Hepatocyte (in vitro differentiated cells): ENCODE results near the gene NUAK1. TPM values are rescaled to one million over a fixed set of nuclear protein-coding genes. Genes with fewer than 3 reads are reported as not detected.

Source experiments
- DNase-seq: peaks from one replicate; pipeline ENCODE4 v3.0.0-alpha.2; 2016; ENCODE audit warnings: low spot score
- H2AFZ ChIP-seq: fragments of 200-600 bp; sonication (generic); 2 replicates; pipeline ENCODE4 v1.6.0; 2016; ENCODE audit warnings: antibody characterized with exemption, mild to moderate bottlenecking
- H3K27ac ChIP-seq: fragments of 200-600 bp; sonication (generic); 2 replicates; pipeline ENCODE4 v1.5.1; 2016; ENCODE audit warnings: mild to moderate bottlenecking
- H3K27me3 ChIP-seq: fragments of 200-600 bp; sonication (generic); 2 replicates; pipeline ENCODE4 v1.6.1; 2016
- H3K36me3 ChIP-seq: fragments of 200-600 bp; sonication (generic); replicated peaks from 2 replicates; pipeline ENCODE4 v1.5.1; 2016; ENCODE audit warnings: low read depth; ENCODE audit not compliant: insufficient read depth
- H3K4me1 ChIP-seq: fragments of 200-600 bp; sonication (generic); 2 replicates; pipeline ENCODE4 v1.5.1; 2016; ENCODE audit warnings: mild to moderate bottlenecking, moderate library complexity; ENCODE audit not compliant: insufficient read depth
- H3K4me2 ChIP-seq: fragments of 200-600 bp; sonication (generic); 2 replicates; pipeline ENCODE4 v1.6.0; 2016
- H3K4me3 ChIP-seq: fragments of 200-600 bp; sonication (generic); 2 replicates; pipeline ENCODE4 v1.5.1; 2016; ENCODE audit warnings: mild to moderate bottlenecking
- H3K79me2 ChIP-seq: fragments of 200-600 bp; sonication (generic); 2 replicates; pipeline ENCODE4 v1.6.0; 2017; ENCODE audit warnings: mild to moderate bottlenecking
- H3K9me2 ChIP-seq: fragments of 200-600 bp; sonication (generic); replicated peaks from 2 replicates; pipeline ENCODE4 v1.6.0; 2017; ENCODE audit warnings: mild to moderate bottlenecking; ENCODE audit not compliant: insufficient read depth
- H3K9me3 ChIP-seq: fragments of 200-600 bp; sonication (generic); 2 replicates; pipeline ENCODE4 v1.5.1; 2016; ENCODE audit warnings: low read depth, mild to moderate bottlenecking
- H4K20me1 ChIP-seq: fragments of 200-600 bp; sonication (generic); 2 replicates; pipeline ENCODE4 v1.6.0; 2016; ENCODE audit warnings: mild to moderate bottlenecking; ENCODE audit not compliant: insufficient read depth, poor library complexity, severe bottlenecking
- EZH2 ChIP-seq: fragments of 200-600 bp; sonication (generic); IDR thresholded peaks from 2 replicates; pipeline ENCODE4 v1.6.1; 2016; ENCODE audit warnings: antibody characterized with exemption, mild to moderate bottlenecking, borderline replicate concordance
- EZH2phosphoT487 ChIP-seq: fragments of 200-600 bp; sonication (generic); IDR thresholded peaks from one replicate; pipeline ENCODE4 v1.6.1; 2018; ENCODE audit warnings: antibody characterized with exemption, mild to moderate bottlenecking, low read depth, moderate library complexity; ENCODE audit not compliant: unreplicated experiment, severe bottlenecking
- WGBS: methylation state at CpG from one replicate; pipeline ENCODE4 v1.1.6; 2016; ENCODE audit warnings: low lambda C conversion rate; ENCODE audit errors: missing lambda C conversion rate; 5-methylcytosine and 5-hydroxymethylcytosine counted together
- polyA plus RNA-seq: library from polyadenylated mRNA; unstranded; fragments of >200 nt; fragmentation: Nextera tagmentation; extraction: Ambion mirVana; gene quantifications from 2 replicates; pipeline ENCODE4 v1.2.1, GENCODE V29; 2016
- total RNA-seq: library from RNA; depleted of rRNA; stranded (reverse); fragments of >200 nt; gene quantifications from 2 replicates; pipeline ENCODE4 v1.2.3, GENCODE V29; 2014
- TF ChIP-seq, protein P1 (sequence below): fragments of 200-600 bp; sonication (generic); IDR thresholded peaks from 2 replicates; pipeline ENCODE4 v1.5.1; 2016; ENCODE audit warnings: antibody characterized with exemption, mild to moderate bottlenecking; ENCODE audit not compliant: poor library complexity

NUAK1 gene
- total and polyA plus RNA-seq, 2 experiments from 2014 or later, result 3.5 to 13.0 TPM

DNA sequence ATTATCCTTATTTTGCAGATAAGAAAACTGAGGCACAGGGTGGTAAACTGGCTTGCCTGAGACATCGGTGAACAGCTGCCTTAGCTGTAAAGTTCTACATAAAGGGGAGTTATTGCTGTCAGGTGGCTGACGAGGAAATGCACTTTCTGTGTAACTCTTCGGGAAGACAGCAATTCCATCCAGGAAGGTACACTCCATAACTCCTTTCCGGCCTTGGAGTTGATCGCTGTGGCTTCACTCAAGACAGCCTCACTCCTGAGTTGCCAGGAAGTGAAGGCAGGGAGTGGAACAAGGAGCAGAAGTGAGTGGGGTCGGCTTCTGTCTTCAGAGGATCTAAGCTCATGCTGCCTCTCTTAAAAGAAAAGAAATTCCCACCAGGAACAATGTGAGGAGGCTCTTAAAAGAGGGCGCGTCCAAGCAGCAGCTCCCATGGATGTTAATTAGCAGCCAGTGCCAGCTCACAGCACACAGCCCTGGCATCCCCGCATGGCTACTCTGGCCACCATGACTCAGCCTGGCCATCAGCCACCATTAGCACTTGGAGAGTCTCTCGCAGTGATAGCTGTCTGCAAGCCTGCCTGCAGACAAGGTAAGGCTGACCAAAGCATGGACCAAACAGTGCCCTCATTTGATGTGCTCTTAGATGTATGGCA, 60.3 kb downstream of the NUAK1 start:
- H3K27ac ChIP-seq, result no peak overlapping the region
- TF ChIP-seq, protein P1, sequence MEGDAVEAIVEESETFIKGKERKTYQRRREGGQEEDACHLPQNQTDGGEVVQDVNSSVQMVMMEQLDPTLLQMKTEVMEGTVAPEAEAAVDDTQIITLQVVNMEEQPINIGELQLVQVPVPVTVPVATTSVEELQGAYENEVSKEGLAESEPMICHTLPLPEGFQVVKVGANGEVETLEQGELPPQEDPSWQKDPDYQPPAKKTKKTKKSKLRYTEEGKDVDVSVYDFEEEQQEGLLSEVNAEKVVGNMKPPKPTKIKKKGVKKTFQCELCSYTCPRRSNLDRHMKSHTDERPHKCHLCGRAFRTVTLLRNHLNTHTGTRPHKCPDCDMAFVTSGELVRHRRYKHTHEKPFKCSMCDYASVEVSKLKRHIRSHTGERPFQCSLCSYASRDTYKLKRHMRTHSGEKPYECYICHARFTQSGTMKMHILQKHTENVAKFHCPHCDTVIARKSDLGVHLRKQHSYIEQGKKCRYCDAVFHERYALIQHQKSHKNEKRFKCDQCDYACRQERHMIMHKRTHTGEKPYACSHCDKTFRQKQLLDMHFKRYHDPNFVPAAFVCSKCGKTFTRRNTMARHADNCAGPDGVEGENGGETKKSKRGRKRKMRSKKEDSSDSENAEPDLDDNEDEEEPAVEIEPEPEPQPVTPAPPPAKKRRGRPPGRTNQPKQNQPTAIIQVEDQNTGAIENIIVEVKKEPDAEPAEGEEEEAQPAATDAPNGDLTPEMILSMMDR, result no peak
- TF ChIP-seq EZH2phosphoT487 (no peak), EZH2 (no peak)

GRCh38 chr12:106074706-106075392, 63.9 kb downstream of the NUAK1 start:
- no peak overlapping the region for H3K4me3 ChIP-seq
- H3K79me2 ChIP-seq, result no peaks in the 10 kb centered on the region
- H3K4me1 ChIP-seq, result peaks cover 21% of the 10 kb centered on the region
- no peaks in the 10 kb centered on the region for H3K9me2 ChIP-seq
- peak overlapping the region; percentile 34 for H3K4me2 ChIP-seq
- peak; percentile 28 for DNase-seq
- TF ChIP-seq EZH2 (no peak), EZH2phosphoT487 (no peak)
- TF ChIP-seq, protein P1, result no peak
- 37% methylated on average over 11 of the region's 11 CpGs for WGBS
- peak overlapping the region; percentile 14 for H3K27ac ChIP-seq
- H4K20me1 ChIP-seq, result no peaks in the 10 kb centered on the region
- H2AFZ ChIP-seq, result no peak overlapping the region
- no peaks in the 10 kb centered on the region for H3K27me3 ChIP-seq
- H3K36me3 ChIP-seq, result no peaks in the 10 kb centered on the region
- no peaks in the 10 kb centered on the region for H3K9me3 ChIP-seq

More for the DNA sequence above, 60.3 kb downstream of the NUAK1 start:
- no peak overlapping the region for H3K4me2 ChIP-seq
- no peaks in the 10 kb centered on the region for H3K9me2 ChIP-seq
- H3K4me1 ChIP-seq, result peaks cover 23% of the 10 kb centered on the region
- no peaks in the 10 kb centered on the region for H3K36me3 ChIP-seq
- WGBS, result 92% methylated on average over 10 of the region's 10 CpGs
- H3K9me3 ChIP-seq, result no peaks in the 10 kb centered on the region
- no peaks in the 10 kb centered on the region for H3K27me3 ChIP-seq
- no peaks in the 10 kb centered on the region for H4K20me1 ChIP-seq
- H2AFZ ChIP-seq, result no peak overlapping the region
- no peak overlapping the region for H3K4me3 ChIP-seq
- no peaks in the 10 kb centered on the region for H3K79me2 ChIP-seq
- DNase-seq, result no peak

DNA sequence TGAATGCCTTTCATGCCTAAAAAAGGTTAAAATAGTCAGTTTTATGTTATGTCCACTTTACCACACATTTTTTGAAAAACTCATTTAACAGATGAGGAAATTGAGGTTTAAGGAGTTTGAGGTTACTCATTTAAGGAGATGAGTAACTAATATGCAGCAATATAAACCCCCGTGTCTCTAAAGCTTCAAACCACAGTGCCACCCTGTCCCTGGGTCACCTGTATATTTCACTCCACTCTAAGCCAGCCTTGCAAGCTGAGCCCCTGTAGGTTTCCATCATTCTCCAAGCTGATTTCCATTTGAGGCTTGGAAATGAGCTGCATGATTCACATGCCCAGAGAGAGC, 64.4 kb downstream of the NUAK1 start:
- H3K27ac ChIP-seq, result no peak overlapping the region
- H4K20me1 ChIP-seq, result no peaks in the 10 kb centered on the region
- H3K79me2 ChIP-seq, result no peaks in the 10 kb centered on the region
- H2AFZ ChIP-seq, result no peak overlapping the region
- TF ChIP-seq, protein P1, result no peak
- TF ChIP-seq EZH2 (no peak), EZH2phosphoT487 (no peak)
- no peak overlapping the region for H3K4me3 ChIP-seq
- 56% methylated on average over 1 of the region's 1 CpG for WGBS
- DNase-seq, result no peak
- no peaks in the 10 kb centered on the region for H3K36me3 ChIP-seq
- no peak overlapping the region for H3K4me2 ChIP-seq
- peaks cover 20% of the 10 kb centered on the region for H3K4me1 ChIP-seq
- H3K9me3 ChIP-seq, result no peaks in the 10 kb centered on the region
- H3K9me2 ChIP-seq, result no peaks in the 10 kb centered on the region
- no peaks in the 10 kb centered on the region for H3K27me3 ChIP-seq
